HG03469 (cell line): Measurements from ENCODE around the gene RFX3.

Experiments used
- ATAC-seq: cut with Tn5 transposase; IDR thresholded peaks from one replicate; pipeline ENCODE4 v1.9.1; 2021; ENCODE audit warnings: mild to moderate bottlenecking, moderate library complexity, moderate number of reproducible peaks; ENCODE audit not compliant: unreplicated experiment

The RFX3 gene

GRCh38 chr9:3514786-3515185 lies 11.0 kb downstream of the RFX3 start:
- ATAC-seq, result no peak

GRCh38 chr9:3513265-3513818 lies 12.5 kb downstream of the RFX3 start:
- no peak for ATAC-seq

- no peak for ATAC-seq
These were observed 14.2 kb downstream of the RFX3 start for GRCh38 chr9:3511551-3511950.

- no peak for ATAC-seq
These were observed 15.0 kb downstream of the RFX3 start for GRCh38 chr9:3510796-3511195.

GRCh38 chr9:3509926-3510325 lies 15.9 kb downstream of the RFX3 start:
- no peak for ATAC-seq

- no peak for ATAC-seq
These were observed 17.1 kb downstream of the RFX3 start for GRCh38 chr9:3508521-3509291.

- ATAC-seq, result peak; percentile 8
These were observed 17.7 kb downstream of the RFX3 start for GRCh38 chr9:3508078-3508431.

GRCh38 chr9:3507395-3508077 lies 18.3 kb downstream of the RFX3 start:
- ATAC-seq, result peak; percentile 56

- no peak for ATAC-seq
These were observed 19.6 kb downstream of the RFX3 start for GRCh38 chr9:3506164-3506563.

- ATAC-seq, result no peak
These were observed 23.0 kb downstream of the RFX3 start for GRCh38 chr9:3502560-3503398.

GRCh38 chr9:3500044-3500443 lies 25.8 kb downstream of the RFX3 start:
- ATAC-seq, result no peak

- no peak for ATAC-seq
These were observed 27.1 kb downstream of the RFX3 start for GRCh38 chr9:3498691-3499090.

GRCh38 chr9:3497857-3498256 lies 27.9 kb downstream of the RFX3 start:
- ATAC-seq, result no peak

- ATAC-seq, result no peak
These were observed 28.4 kb downstream of the RFX3 start for GRCh38 chr9:3497401-3497800.

- no peak for ATAC-seq
These were observed 29.9 kb downstream of the RFX3 start for GRCh38 chr9:3495855-3496254.

GRCh38 chr9:3492214-3492613 lies 33.6 kb downstream of the RFX3 start:
- no peak for ATAC-seq

- ATAC-seq, result no peak
These were observed 34.4 kb downstream of the RFX3 start for GRCh38 chr9:3491450-3491849.

GRCh38 chr9:3490957-3491356 lies 34.8 kb downstream of the RFX3 start:
- ATAC-seq, result no peak

GRCh38 chr9:3482578-3482977 lies 43.2 kb downstream of the RFX3 start:
- ATAC-seq, result no peak

GRCh38 chr9:3480353-3480655 lies 45.5 kb downstream of the RFX3 start:
- ATAC-seq, result no peak

- peak; percentile 41 for ATAC-seq
These were observed 46.1 kb downstream of the RFX3 start for GRCh38 chr9:3479514-3480352.
